Testis (tissue), 2 donors: ENCODE results near the gene FXYD3.

Experiments used
- POLR2A ChIP-seq: fragments of 450-650 bp; IDR thresholded peaks from one replicate; pipeline ENCODE4 v1.6.1; 2017; ENCODE audit warnings: antibody characterized with exemption, mild to moderate bottlenecking, moderate library complexity
- TF ChIP-seq, protein P1 (sequence below), 3 experiments: fragments of 450-650 bp in 2 of 3; fragments of 200-600 bp in 1 of 3; sonication (generic) in 1 of 3; IDR thresholded peaks; one replicate each; pipeline ENCODE4 v1.5.1; 2016 to 2019; ENCODE audit warnings: antibody characterized with exemption in 3 of 3, mild to moderate bottlenecking in 2 of 3, moderate library complexity in 1 of 3

DNA sequence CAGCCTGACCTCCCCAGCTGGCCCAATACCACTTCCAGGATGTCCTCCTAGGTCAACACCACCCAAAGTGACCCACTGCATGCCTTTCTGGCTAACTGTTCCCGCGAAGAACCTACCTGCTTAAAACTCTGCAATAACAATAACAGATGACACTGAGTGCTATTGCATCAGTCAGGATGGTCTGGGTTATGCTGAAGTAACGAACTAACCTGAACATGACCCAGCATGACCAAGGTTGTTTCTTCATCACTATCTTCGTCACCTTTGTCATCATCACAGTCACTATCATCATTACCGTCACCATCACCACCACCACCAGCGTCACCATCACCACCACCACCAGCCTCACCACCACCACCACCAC is 10.6 kb upstream of the FXYD3 start:
- TF ChIP-seq, protein P1, sequence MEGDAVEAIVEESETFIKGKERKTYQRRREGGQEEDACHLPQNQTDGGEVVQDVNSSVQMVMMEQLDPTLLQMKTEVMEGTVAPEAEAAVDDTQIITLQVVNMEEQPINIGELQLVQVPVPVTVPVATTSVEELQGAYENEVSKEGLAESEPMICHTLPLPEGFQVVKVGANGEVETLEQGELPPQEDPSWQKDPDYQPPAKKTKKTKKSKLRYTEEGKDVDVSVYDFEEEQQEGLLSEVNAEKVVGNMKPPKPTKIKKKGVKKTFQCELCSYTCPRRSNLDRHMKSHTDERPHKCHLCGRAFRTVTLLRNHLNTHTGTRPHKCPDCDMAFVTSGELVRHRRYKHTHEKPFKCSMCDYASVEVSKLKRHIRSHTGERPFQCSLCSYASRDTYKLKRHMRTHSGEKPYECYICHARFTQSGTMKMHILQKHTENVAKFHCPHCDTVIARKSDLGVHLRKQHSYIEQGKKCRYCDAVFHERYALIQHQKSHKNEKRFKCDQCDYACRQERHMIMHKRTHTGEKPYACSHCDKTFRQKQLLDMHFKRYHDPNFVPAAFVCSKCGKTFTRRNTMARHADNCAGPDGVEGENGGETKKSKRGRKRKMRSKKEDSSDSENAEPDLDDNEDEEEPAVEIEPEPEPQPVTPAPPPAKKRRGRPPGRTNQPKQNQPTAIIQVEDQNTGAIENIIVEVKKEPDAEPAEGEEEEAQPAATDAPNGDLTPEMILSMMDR (IDR thresholded peaks at IDR 0.05) = no peak
- TF ChIP-seq POLR2A = no peak
